K562 (cell line): ENCODE measurements around the gene USP38. TPM values are rescaled to one million over a fixed set of nuclear protein-coding genes. Genes with fewer than 3 reads are reported as not detected.

Source experiments
- ATAC-seq: fragments of 200-7000 bp; cut with Tn5 transposase; 3 replicates; pipeline ENCODE4 v1.9.1; 2020; ENCODE audit warnings: moderate library complexity
- BruUV-seq: library from RNA; stranded (reverse); fragments of 400-500 nt; replicated peaks from 2 replicates; lab custom pipeline; 2021; lab: Mats Ljungman, UMichigan
- CTCF ChIA-PET: fragments of 300-600 bp; formaldehyde crosslinking; extraction: SDS; loops from one replicate; lab custom pipeline; 2021; ENCODE audit warnings: low intra/inter-chr PET ratio; lab: Yijun Ruan, JAX
- POLR2A ChIA-PET: fragments of 300-600, 350-650 bp; sonication (Branson Sonifier 250); formaldehyde crosslinking; extraction: SDS; loops from one replicate; lab custom pipeline; 2021; ENCODE audit warnings: antibody characterized with exemption, inconsistent platforms; lab: Yijun Ruan, JAX
- DNase-seq, 4 experiments: peaks; one replicate each; pipeline versions ENCODE4 v3.0.0 to v3.0.0-alpha.2; 2011 to 2018; ENCODE audit warnings: low spot score in 3 of 4, mixed read lengths in 3 of 4; ENCODE audit errors: extremely low read depth in 1 of 4
- FAIRE-seq: peaks from 2 replicates; lab custom pipeline; 2011; peaks lifted over from hg19 to GRCh38; lab: Jason Lieb, UNC
- H2AFZ ChIP-seq: 2 replicates; pipeline ENCODE4 v1.6.0; 2011; ENCODE audit warnings: low read depth, low read length, control low read depth, inconsistent platforms
- H3K27ac ChIP-seq: fragments of 200-600 bp; 3 replicates; pipeline ENCODE4 v1.8.0; 2011; ENCODE audit warnings: low read depth, mild to moderate bottlenecking, control low read depth, inconsistent platforms, low read length, moderate library complexity, mixed read lengths; ENCODE audit errors: extremely low read depth
- H3K27me3 ChIP-seq, 2 experiments: fragments of 300-600 bp in 1 of 2; 2 replicates in 1 of 2; 3 replicates in 1 of 2; pipeline versions ENCODE4 v1.6.0 to v1.8.0; 2011; ENCODE audit warnings: inconsistent platforms in 2 of 2, low read length in 2 of 2, mild to moderate bottlenecking in 1 of 2, mixed read lengths in 1 of 2, moderate library complexity in 1 of 2; ENCODE audit not compliant: control insufficient read depth in 2 of 2, insufficient read depth in 2 of 2
- H3K36me3 ChIP-seq: fragments of 300-600 bp; 3 replicates; pipeline ENCODE4 v1.8.0; 2011; ENCODE audit warnings: mild to moderate bottlenecking, low read length, inconsistent platforms; ENCODE audit not compliant: control insufficient read depth, insufficient read depth
- H3K4me1 ChIP-seq, 2 experiments: fragments of 200-600 bp in 1 of 2; replicated peaks in 1 of 2; 2 replicates in 1 of 2; 3 replicates in 1 of 2; pipeline versions ENCODE4 v1.5.1 to v1.8.0; 2011; ENCODE audit warnings: inconsistent platforms in 2 of 2, low read length in 2 of 2, mild to moderate bottlenecking in 1 of 2, mixed read lengths in 1 of 2, moderate library complexity in 1 of 2; ENCODE audit not compliant: control insufficient read depth in 2 of 2, insufficient read depth in 2 of 2
- H3K4me2 ChIP-seq: 2 replicates; pipeline ENCODE4 v1.6.1; 2011; ENCODE audit warnings: low read length, control low read depth, inconsistent platforms, mixed read lengths; ENCODE audit not compliant: insufficient read depth
- H3K4me3 ChIP-seq: fragments of 200-600 bp; sonication (generic), shearing (Covaris generic); 2 replicates; pipeline ENCODE4 v1.5.1; 2016; ENCODE audit warnings: control low read depth, inconsistent platforms
- H3K79me2 ChIP-seq: fragments of 200-600 bp; 3 replicates; pipeline ENCODE4 v1.8.0; 2011; ENCODE audit warnings: low read length, inconsistent platforms; ENCODE audit not compliant: control insufficient read depth, insufficient read depth
- H3K9ac ChIP-seq, 2 experiments: 2 replicates each; pipeline versions ENCODE4 v1.6.0 to v1.6.1; 2011; ENCODE audit warnings: low read depth in 2 of 2, low read length in 2 of 2, control low read depth in 1 of 2, inconsistent platforms in 1 of 2, mild to moderate bottlenecking in 1 of 2, mixed read lengths in 1 of 2; ENCODE audit not compliant: insufficient read depth in 1 of 2
- H3K9me1 ChIP-seq: one replicate; pipeline ENCODE4 v1.6.0; 2011; ENCODE audit warnings: inconsistent platforms, mild to moderate bottlenecking, low read length, moderate library complexity; ENCODE audit not compliant: control insufficient read depth, insufficient read depth
- H3K9me3 ChIP-seq: replicated peaks from 2 replicates; pipeline ENCODE4 v1.5.1; 2011; ENCODE audit warnings: low read depth, low read length, inconsistent platforms; ENCODE audit not compliant: control insufficient read depth, insufficient read depth
- H4K20me1 ChIP-seq: replicated peaks from 2 replicates; pipeline ENCODE4 v1.6.1; 2011; ENCODE audit warnings: low read length, inconsistent platforms, mixed read lengths; ENCODE audit not compliant: control insufficient read depth, insufficient read depth
- CBFB ChIP-seq: sonication (generic); formaldehyde crosslinking; IDR thresholded peaks from 2 replicates; pipeline ENCODE4 v1.4.0; 2020; ENCODE audit warnings: mild to moderate bottlenecking, missing genetic modification reagents
- COPS2 ChIP-seq: fragments of 450-650 bp; conservative IDR thresholded peaks from 2 replicates; pipeline ENCODE4 v1.6.1; 2016; ENCODE audit warnings: mild to moderate bottlenecking, moderate library complexity
- FOXJ2 ChIP-seq: fragments of 200-800 bp; sonication (Bioruptor generic); IDR thresholded peaks from 2 replicates; pipeline ENCODE4 v1.6.1; 2016; ENCODE audit warnings: missing genetic modification characterization, missing compliant biosample characterization
- NCOA2 ChIP-seq, 2 experiments: fragments of 450-650 bp; IDR thresholded peaks; 2 replicates each; pipeline ENCODE4 v1.6.1; 2018; ENCODE audit warnings: mild to moderate bottlenecking in 2 of 2, moderate library complexity in 1 of 2; ENCODE audit not compliant: partially characterized antibody in 2 of 2
- PCBP1 ChIP-seq: fragments of 200-400 bp; formaldehyde crosslinking; IDR thresholded peaks from 2 replicates; pipeline ENCODE4 v1.6.1; 2018; ENCODE audit warnings: mild to moderate bottlenecking, low read depth, low read length; ENCODE audit not compliant: poor library complexity, severe bottlenecking
- RAD21 ChIP-seq, 2 experiments: fragments of 250-450 bp in 1 of 2; fragments of 450-650 bp in 1 of 2; sonication (Bioruptor Pico) in 1 of 2; formaldehyde crosslinking in 1 of 2; IDR thresholded peaks in 1 of 2; conservative IDR thresholded peaks in 1 of 2; 2 replicates each; pipeline versions ENCODE4 v1.4.0 to v1.8.0; 2020 to 2022; ENCODE audit warnings: mild to moderate bottlenecking in 2 of 2, moderate library complexity in 1 of 2
- TGIF2 ChIP-seq: sonication (generic); formaldehyde crosslinking; IDR thresholded peaks from 2 replicates; pipeline ENCODE4 v1.8.1; 2022; ENCODE audit warnings: mild to moderate bottlenecking, missing genetic modification reagents, moderate library complexity
- ZNF212 ChIP-seq: fragments of 450-650 bp; formaldehyde crosslinking; IDR thresholded peaks from 2 replicates; pipeline ENCODE4 v1.4.0; 2020; ENCODE audit warnings: mild to moderate bottlenecking
- ZNF77 ChIP-seq: fragments of 250-450 bp; sonication (Bioruptor Pico); IDR thresholded peaks from 2 replicates; pipeline ENCODE4 v1.5.0; 2020
- WGBS: fragments of 100-300 bp; shearing (Covaris generic); methylation state at CpG from one replicate; pipeline ENCODE4 v1.1.6; 2016; ENCODE audit warnings: low coverage, mixed read lengths; ENCODE audit not compliant: insufficient coverage; ENCODE audit errors: missing lambda C conversion rate; 5-methylcytosine and 5-hydroxymethylcytosine counted together
- in situ Hi-C: fragments of 300-500 bp; cut with MboI; formaldehyde crosslinking; loops from 4 replicates; pipeline ENCODE4 v1.15.0; 2018; ENCODE audit warnings: inconsistent platforms, mixed read lengths
- intact Hi-C: fragments of 100-400 bp; cut with micrococcal nuclease; formaldehyde crosslinking; loops from 2 replicates; pipeline ENCODE4 v1.14.2; 2022
- polyA plus RNA-seq, 8 experiments: library from polyadenylated mRNA; depleted of rRNA in 4 of 8; stranded (reverse) in 5 of 8; unstranded in 3 of 8; fragments of >200 nt; fragmentation: Nextera tagmentation in 2 of 8; fragmentation: Illumina TruSeq in 1 of 8; extraction: Ambion mirVana in 2 of 8; extraction: Trizol in 1 of 8; gene quantifications; 2 replicates each; pipeline versions ENCODE4 v1.2.1 to v1.2.3, GENCODE V29; 2011 to 2014; ENCODE audit warnings: inconsistent platforms in 1 of 8, missing spikeins in 1 of 8
- total RNA-seq, 7 experiments: library from RNA; depleted of rRNA in 6 of 7; stranded (reverse); fragments of >200 nt in 6 of 7; fragmentation: Illumina TruSeq in 2 of 7; extraction: Trizol in 2 of 7; gene quantifications; 2 replicates each; pipeline versions ENCODE4 v1.2.1 to v1.2.3, GENCODE V29; 2011 to 2021; ENCODE audit warnings: low replicate concordance in 1 of 7
- TF ChIP-seq, protein P1 (sequence below): IDR thresholded peaks from 3 replicates; pipeline ENCODE4 v1.6.1; 2011; ENCODE audit warnings: borderline replicate concordance, mild to moderate bottlenecking, moderate library complexity; ENCODE audit not compliant: insufficient read length; ENCODE audit errors: extremely low read depth
- TF ChIP-seq, protein P2 (sequence below), 2 experiments: IDR thresholded peaks; 2 replicates each; pipeline ENCODE4 v1.6.1; 2012; ENCODE audit warnings: improper control_type of control experiment in 2 of 2, low read depth in 2 of 2, low read length in 2 of 2, borderline replicate concordance in 1 of 2
- TF ChIP-seq, protein P3 (sequence below): fragments of 450-650 bp; IDR thresholded peaks from 2 replicates; pipeline ENCODE4 v1.6.1; 2016; ENCODE audit warnings: missing biosample characterization, missing genetic modification characterization
- TF ChIP-seq, protein P4 (sequence below): sonication (generic); formaldehyde crosslinking; IDR thresholded peaks from 2 replicates; pipeline ENCODE4 v1.8.0; 2022; ENCODE audit warnings: mild to moderate bottlenecking, missing genetic modification reagents

USP38 gene
- total and polyA plus RNA-seq, 9 of the 15 experiments (the other 6 are each of a cell fraction or from before 2014, with no cell fraction given), result 4.2 to 20.6 (median 11.2) TPM

DNA sequence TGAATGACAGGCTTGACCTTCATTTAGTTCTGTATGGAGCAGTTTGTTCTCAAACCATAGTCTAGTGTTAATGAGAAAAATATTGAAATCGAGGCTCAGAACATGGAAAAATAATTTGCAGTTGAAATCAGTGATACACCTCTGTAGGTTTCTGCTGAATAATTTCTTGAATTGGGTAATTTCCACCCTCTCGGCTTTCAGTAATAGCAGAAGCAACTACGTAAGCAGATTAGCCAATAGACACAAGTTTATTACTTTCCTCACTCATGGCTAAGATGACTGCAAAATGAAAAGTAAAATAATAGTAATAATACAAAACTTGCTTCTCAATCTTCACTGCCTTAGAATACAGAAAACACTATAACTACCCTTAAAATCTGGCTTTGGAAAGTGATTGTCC, 46.0 kb downstream of the USP38 start (continued):
- no peak for TF ChIP-seq RAD21 (CRISPR knock-in tag; conservative IDR thresholded peaks at IDR 0.05 in 1 of 2, IDR thresholded peaks at IDR 0.05 in 1 of 2)
- TF ChIP-seq, all 486 proteins: peak for 0

DNA sequence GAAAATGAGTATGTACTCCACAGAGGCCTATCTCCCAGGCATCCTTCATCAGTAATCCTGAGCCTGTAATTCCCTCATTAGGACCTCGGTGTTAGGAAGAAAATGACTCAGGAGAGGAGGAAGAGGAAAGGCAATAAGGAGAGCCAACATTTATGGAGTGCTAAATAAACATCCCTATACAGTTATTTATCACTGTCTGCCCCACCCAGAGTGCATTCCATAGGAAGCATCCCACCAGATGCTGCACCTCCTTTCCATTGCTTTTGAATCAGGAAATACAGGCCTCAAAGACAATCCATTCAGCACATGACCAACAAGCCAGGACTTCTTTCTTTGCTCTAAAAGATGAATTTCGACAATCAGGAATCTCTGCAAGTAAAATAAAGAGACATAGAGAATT, 47.6 kb downstream of the USP38 start:
- intact Hi-C loops (no loop called here), in situ Hi-C loops (no loop called here)
- no peak for ATAC-seq
- Histone ChIP-seq H3K9me3 (no peaks in the 10 kb centered on the region), H3K4me1 (no peaks in the 10 kb centered on the region), H2AFZ (no peak overlapping the region), H3K27me3 (no peaks in the 10 kb centered on the region), H3K36me3 (no peaks in the 10 kb centered on the region), H3K9me1 (no peaks in the 10 kb centered on the region), H3K9ac (no peak overlapping the region), H3K79me2 (no peaks in the 10 kb centered on the region), H4K20me1 (no peaks in the 10 kb centered on the region), H3K27ac (no peak overlapping the region), H3K4me2 (no peak overlapping the region), H3K4me3 (no peak overlapping the region)
- DNase-seq, result no peak
- no TSS peak for BruUV-seq
- POLR2A ChIA-PET, result no interaction called here
- 0% methylated on average over 2 of the region's 2 CpGs for WGBS
- CTCF ChIA-PET, result no interaction called here
- FAIRE-seq, result no peak
- no peak for TF ChIP-seq CBFB (CRISPR knock-in tag)
- no peak for TF ChIP-seq ZNF77 (CRISPR knock-in tag)
- no peak for TF ChIP-seq PCBP1
- TF ChIP-seq, protein P1, sequence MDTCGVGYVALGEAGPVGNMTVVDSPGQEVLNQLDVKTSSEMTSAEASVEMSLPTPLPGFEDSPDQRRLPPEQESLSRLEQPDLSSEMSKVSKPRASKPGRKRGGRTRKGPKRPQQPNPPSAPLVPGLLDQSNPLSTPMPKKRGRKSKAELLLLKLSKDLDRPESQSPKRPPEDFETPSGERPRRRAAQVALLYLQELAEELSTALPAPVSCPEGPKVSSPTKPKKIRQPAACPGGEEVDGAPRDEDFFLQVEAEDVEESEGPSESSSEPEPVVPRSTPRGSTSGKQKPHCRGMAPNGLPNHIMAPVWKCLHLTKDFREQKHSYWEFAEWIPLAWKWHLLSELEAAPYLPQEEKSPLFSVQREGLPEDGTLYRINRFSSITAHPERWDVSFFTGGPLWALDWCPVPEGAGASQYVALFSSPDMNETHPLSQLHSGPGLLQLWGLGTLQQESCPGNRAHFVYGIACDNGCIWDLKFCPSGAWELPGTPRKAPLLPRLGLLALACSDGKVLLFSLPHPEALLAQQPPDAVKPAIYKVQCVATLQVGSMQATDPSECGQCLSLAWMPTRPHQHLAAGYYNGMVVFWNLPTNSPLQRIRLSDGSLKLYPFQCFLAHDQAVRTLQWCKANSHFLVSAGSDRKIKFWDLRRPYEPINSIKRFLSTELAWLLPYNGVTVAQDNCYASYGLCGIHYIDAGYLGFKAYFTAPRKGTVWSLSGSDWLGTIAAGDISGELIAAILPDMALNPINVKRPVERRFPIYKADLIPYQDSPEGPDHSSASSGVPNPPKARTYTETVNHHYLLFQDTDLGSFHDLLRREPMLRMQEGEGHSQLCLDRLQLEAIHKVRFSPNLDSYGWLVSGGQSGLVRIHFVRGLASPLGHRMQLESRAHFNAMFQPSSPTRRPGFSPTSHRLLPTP, result no peak
- TF ChIP-seq COPS2, result no peak
- no peak for TF ChIP-seq NCOA2 (IDR thresholded peaks at IDR 0.05; ENCODE audit: partially characterized antibody in 2 of 2)
- TF ChIP-seq, protein P2, sequence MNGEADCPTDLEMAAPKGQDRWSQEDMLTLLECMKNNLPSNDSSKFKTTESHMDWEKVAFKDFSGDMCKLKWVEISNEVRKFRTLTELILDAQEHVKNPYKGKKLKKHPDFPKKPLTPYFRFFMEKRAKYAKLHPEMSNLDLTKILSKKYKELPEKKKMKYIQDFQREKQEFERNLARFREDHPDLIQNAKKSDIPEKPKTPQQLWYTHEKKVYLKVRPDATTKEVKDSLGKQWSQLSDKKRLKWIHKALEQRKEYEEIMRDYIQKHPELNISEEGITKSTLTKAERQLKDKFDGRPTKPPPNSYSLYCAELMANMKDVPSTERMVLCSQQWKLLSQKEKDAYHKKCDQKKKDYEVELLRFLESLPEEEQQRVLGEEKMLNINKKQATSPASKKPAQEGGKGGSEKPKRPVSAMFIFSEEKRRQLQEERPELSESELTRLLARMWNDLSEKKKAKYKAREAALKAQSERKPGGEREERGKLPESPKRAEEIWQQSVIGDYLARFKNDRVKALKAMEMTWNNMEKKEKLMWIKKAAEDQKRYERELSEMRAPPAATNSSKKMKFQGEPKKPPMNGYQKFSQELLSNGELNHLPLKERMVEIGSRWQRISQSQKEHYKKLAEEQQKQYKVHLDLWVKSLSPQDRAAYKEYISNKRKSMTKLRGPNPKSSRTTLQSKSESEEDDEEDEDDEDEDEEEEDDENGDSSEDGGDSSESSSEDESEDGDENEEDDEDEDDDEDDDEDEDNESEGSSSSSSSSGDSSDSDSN (IDR thresholded peaks at IDR 0.05; ENCODE audit: borderline replicate concordance in 1 of 2, low read depth in 2 of 2, low read length in 2 of 2), result no peak
- TF ChIP-seq, protein P3, sequence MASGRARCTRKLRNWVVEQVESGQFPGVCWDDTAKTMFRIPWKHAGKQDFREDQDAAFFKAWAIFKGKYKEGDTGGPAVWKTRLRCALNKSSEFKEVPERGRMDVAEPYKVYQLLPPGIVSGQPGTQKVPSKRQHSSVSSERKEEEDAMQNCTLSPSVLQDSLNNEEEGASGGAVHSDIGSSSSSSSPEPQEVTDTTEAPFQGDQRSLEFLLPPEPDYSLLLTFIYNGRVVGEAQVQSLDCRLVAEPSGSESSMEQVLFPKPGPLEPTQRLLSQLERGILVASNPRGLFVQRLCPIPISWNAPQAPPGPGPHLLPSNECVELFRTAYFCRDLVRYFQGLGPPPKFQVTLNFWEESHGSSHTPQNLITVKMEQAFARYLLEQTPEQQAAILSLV (tag), result no peak
- no peak for TF ChIP-seq TGIF2 (CRISPR knock-in tag)
- TF ChIP-seq, protein P4, sequence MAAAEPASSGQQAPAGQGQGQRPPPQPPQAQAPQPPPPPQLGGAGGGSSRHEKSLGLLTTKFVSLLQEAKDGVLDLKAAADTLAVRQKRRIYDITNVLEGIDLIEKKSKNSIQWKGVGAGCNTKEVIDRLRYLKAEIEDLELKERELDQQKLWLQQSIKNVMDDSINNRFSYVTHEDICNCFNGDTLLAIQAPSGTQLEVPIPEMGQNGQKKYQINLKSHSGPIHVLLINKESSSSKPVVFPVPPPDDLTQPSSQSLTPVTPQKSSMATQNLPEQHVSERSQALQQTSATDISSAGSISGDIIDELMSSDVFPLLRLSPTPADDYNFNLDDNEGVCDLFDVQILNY (CRISPR knock-in tag), result no peak
- TF ChIP-seq FOXJ2 (tag), result no peak
- no peak for TF ChIP-seq ZNF212 (CRISPR knock-in tag)
